Esophagus muscularis mucosa (tissue), 4 donors: ENCODE results near the gene BMI1.

Experiments used
- EP300 ChIP-seq: sonication (generic); formaldehyde crosslinking; IDR thresholded peaks from one replicate; pipeline ENCODE4 v1.6.1; 2017; ENCODE audit warnings: antibody characterized with exemption
- POLR2A ChIP-seq: fragments of 450-650 bp; IDR thresholded peaks from one replicate; pipeline ENCODE4 v1.6.1; 2017; ENCODE audit warnings: antibody characterized with exemption, moderate library complexity, mild to moderate bottlenecking, low read depth
- TF ChIP-seq, protein P1 (sequence below), 3 experiments: fragments of 200-600 bp in 2 of 3; fragments of 450-650 bp in 1 of 3; sonication (generic) in 2 of 3; IDR thresholded peaks; one replicate each; pipeline ENCODE4 v1.5.1; 2017 to 2019; ENCODE audit warnings: antibody characterized with exemption in 3 of 3, mild to moderate bottlenecking in 2 of 3, moderate library complexity in 1 of 3

DNA sequence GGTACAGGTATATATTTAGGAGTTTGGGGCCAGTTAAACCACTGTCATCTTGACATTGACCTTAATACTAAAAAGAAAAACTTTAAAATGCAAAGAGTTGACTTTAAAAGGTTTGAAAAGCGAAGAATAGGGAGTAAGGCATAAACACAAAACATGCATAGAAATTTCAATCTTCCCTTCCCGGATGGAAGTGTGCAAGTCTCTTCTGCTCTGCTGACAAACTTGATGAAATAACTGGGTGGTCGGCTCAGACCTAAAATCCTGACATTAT, 21.0 kb downstream of the BMI1 start:
- no peak for TF ChIP-seq POLR2A
- TF ChIP-seq, protein P1, sequence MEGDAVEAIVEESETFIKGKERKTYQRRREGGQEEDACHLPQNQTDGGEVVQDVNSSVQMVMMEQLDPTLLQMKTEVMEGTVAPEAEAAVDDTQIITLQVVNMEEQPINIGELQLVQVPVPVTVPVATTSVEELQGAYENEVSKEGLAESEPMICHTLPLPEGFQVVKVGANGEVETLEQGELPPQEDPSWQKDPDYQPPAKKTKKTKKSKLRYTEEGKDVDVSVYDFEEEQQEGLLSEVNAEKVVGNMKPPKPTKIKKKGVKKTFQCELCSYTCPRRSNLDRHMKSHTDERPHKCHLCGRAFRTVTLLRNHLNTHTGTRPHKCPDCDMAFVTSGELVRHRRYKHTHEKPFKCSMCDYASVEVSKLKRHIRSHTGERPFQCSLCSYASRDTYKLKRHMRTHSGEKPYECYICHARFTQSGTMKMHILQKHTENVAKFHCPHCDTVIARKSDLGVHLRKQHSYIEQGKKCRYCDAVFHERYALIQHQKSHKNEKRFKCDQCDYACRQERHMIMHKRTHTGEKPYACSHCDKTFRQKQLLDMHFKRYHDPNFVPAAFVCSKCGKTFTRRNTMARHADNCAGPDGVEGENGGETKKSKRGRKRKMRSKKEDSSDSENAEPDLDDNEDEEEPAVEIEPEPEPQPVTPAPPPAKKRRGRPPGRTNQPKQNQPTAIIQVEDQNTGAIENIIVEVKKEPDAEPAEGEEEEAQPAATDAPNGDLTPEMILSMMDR (IDR thresholded peaks at IDR 0.05): no peak
- TF ChIP-seq EP300: no peak
